ENCODE results near the gene LBR.

LBR gene

DNA sequence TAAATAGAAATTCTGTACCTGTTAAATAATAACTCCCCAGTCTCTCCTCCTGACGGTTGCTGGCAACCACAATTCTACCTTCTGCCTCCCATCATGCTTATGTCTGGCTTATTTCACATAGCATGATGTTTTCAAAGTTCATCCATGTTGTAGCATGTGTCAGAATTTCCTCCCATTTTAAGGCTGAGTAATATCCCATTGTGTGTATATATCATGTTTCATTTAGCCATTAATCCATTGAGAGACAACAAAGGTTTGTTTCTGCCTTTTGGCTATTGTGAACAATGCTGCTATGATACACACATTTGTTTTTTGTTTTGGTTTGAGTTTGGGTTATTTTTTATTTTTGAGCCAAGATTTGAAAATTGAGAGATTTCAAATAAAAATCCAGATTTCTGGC, 72.0 kb downstream of the LBR start:
- DNase-seq = no peak
- intact Hi-C loops (cut with DNase I) = no loop called here

DNA sequence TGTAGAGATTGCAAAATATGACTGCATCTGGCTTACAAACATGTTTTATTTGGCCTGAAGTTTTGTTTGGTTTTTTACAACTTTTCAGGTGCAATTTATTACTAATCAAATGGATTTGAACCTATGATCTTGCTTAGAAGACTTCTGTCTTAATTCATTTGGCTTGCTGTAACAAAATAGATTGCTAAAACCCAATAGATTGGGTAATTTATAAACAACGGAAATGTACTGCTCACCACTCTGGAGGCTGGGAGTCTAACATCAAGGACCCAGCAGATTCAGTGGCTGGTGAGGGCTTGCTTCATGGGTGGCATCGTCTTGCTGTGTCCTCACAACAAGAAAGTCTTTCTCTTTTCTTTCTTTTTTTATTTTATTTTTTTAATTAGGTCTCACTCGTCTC, 72.9 kb downstream of the LBR start:
- intact Hi-C loops (cut with DNase I) = no loop called here
- DNase-seq = no peak

Measured in head of caudate nucleus (tissue), 42 donors.